Endothelial cell of umbilical vein (primary cell): Measurements from ENCODE around the gene SIX1. TPM values are rescaled to one million over a fixed set of nuclear protein-coding genes. Genes with fewer than 3 reads are reported as not detected.

Experiments used
- BruUV-seq: library from RNA; stranded (reverse); fragments of 400-500 nt; replicated peaks from 2 replicates; lab custom pipeline; 2021; lab: Mats Ljungman, UMichigan
- CTCF ChIA-PET: fragments of 300-600, 350-600 bp; sonication (Branson Sonifier 250); formaldehyde crosslinking; loops from one replicate; lab custom pipeline; 2021; ENCODE audit warnings: antibody characterized with exemption, inconsistent platforms; lab: Charles Lee
- POLR2A ChIA-PET: fragments of 300-600, 350-600 bp; sonication (Branson Sonifier 250); formaldehyde crosslinking; loops from one replicate; lab custom pipeline; 2021; ENCODE audit warnings: antibody characterized with exemption, inconsistent platforms; lab: Charles Lee
- DNase-seq: peaks from one replicate; pipeline ENCODE4 v3.0.0-alpha.2; 2011; ENCODE audit warnings: low read depth, low spot score
- FAIRE-seq: peaks from 2 replicates; lab custom pipeline; 2011; peaks lifted over from hg19 to GRCh38; lab: Jason Lieb, UNC
- H2AFZ ChIP-seq: 2 replicates; pipeline ENCODE4 v1.6.0; 2012; ENCODE audit warnings: low read depth, low read length, control low read depth, inconsistent platforms
- H3K27ac ChIP-seq: 2 replicates; pipeline ENCODE4 v1.5.1; 2011; ENCODE audit warnings: low read depth, mild to moderate bottlenecking, control low read depth, low read length, moderate library complexity; ENCODE audit not compliant: insufficient read depth
- H3K27me3 ChIP-seq, 2 experiments: 2 replicates each; pipeline versions ENCODE4 v1.6.0 to v1.6.1; 2011; ENCODE audit warnings: low read length in 2 of 2, mixed read lengths in 1 of 2; ENCODE audit not compliant: control insufficient read depth in 2 of 2, insufficient read depth in 2 of 2
- H3K36me3 ChIP-seq, 2 experiments: 2 replicates in 1 of 2; 3 replicates in 1 of 2; pipeline ENCODE4 v1.5.1; 2011; ENCODE audit warnings: low read length in 2 of 2, mild to moderate bottlenecking in 1 of 2, moderate library complexity in 1 of 2; ENCODE audit not compliant: control insufficient read depth in 2 of 2, insufficient read depth in 2 of 2; ENCODE audit errors: extremely low read depth in 1 of 2
- H3K4me1 ChIP-seq: 3 replicates; pipeline ENCODE4 v1.5.1; 2011; ENCODE audit warnings: mild to moderate bottlenecking, low read length; ENCODE audit not compliant: control insufficient read depth, insufficient read depth; ENCODE audit errors: extremely low read depth
- H3K4me2 ChIP-seq: 2 replicates; pipeline ENCODE4 v1.6.1; 2011; ENCODE audit warnings: low read length, control low read depth, mixed read lengths; ENCODE audit not compliant: insufficient read depth
- H3K4me3 ChIP-seq, 3 experiments: fragments of 200-600 bp in 1 of 3; sonication (generic), shearing (Covaris generic) in 1 of 3; replicated peaks in 1 of 3; 2 replicates each; pipeline ENCODE4 v1.5.1; 2011 to 2016; ENCODE audit warnings: control low read depth in 3 of 3, low read length in 3 of 3, mild to moderate bottlenecking in 2 of 3, inconsistent platforms in 1 of 3, low read depth in 1 of 3, moderate library complexity in 1 of 3; ENCODE audit not compliant: insufficient read depth in 1 of 3
- H3K79me2 ChIP-seq: 2 replicates; pipeline ENCODE4 v1.6.0; 2012; ENCODE audit warnings: low read length, inconsistent platforms; ENCODE audit not compliant: control insufficient read depth, insufficient read depth
- H3K9ac ChIP-seq: replicated peaks from 2 replicates; pipeline ENCODE3; 2011; ENCODE audit warnings: low read length, control low read depth; ENCODE audit not compliant: insufficient read depth; ENCODE audit errors: extremely low read depth
- H3K9me1 ChIP-seq: replicated peaks from 3 replicates; pipeline ENCODE4 v1.6.0; 2011; ENCODE audit warnings: mild to moderate bottlenecking, low read length; ENCODE audit not compliant: control insufficient read depth, insufficient read depth; ENCODE audit errors: extremely low read depth
- H3K9me3 ChIP-seq: replicated peaks from 2 replicates; pipeline ENCODE4 v1.5.1; 2012; ENCODE audit warnings: low read length, inconsistent platforms; ENCODE audit not compliant: control insufficient read depth, insufficient read depth
- H4K20me1 ChIP-seq: replicated peaks from 2 replicates; pipeline ENCODE3; 2011; ENCODE audit warnings: mild to moderate bottlenecking, low read length; ENCODE audit not compliant: control insufficient read depth, insufficient read depth; ENCODE audit errors: extremely low read depth
- CTCF ChIP-seq, 2 donors: IDR thresholded peaks; 1 replicate in 1 of 2; 2 replicates in 1 of 2; pipeline ENCODE4 v1.5.1; 2011; ENCODE audit warnings: low read length in 2 of 2, mild to moderate bottlenecking in 2 of 2, moderate library complexity in 2 of 2, control low read depth in 1 of 2, inconsistent platforms in 1 of 2, low read depth in 1 of 2; ENCODE audit not compliant: insufficient read depth in 1 of 2; ENCODE audit errors: extremely low read depth in 1 of 2
- EZH2 ChIP-seq: IDR thresholded peaks from 2 replicates; pipeline ENCODE4 v1.6.1; 2012; ENCODE audit warnings: borderline replicate concordance, low read depth, mild to moderate bottlenecking, moderate library complexity, low read length, inconsistent platforms; ENCODE audit not compliant: severe bottlenecking
- FOS ChIP-seq: IDR thresholded peaks from 2 replicates; pipeline ENCODE4 v1.6.1; 2011; ENCODE audit warnings: mild to moderate bottlenecking, low read length, moderate library complexity, borderline replicate concordance; ENCODE audit not compliant: insufficient read depth
- GATA2 ChIP-seq: IDR thresholded peaks from 2 replicates; pipeline ENCODE4 v1.7.0; 2011; ENCODE audit warnings: low read depth, mild to moderate bottlenecking, moderate library complexity, mixed read lengths, low read length; ENCODE audit not compliant: insufficient read length, insufficient read depth
- JUN ChIP-seq: IDR thresholded peaks from 2 replicates; pipeline ENCODE4 v1.6.1; 2011; ENCODE audit warnings: borderline replicate concordance, low read depth; ENCODE audit not compliant: insufficient read length, insufficient read depth
- MAX ChIP-seq: IDR thresholded peaks from 2 replicates; pipeline ENCODE4 v1.6.1; 2011; ENCODE audit not compliant: insufficient read depth, insufficient read length
- MYC ChIP-seq: IDR thresholded peaks from one replicate; pipeline ENCODE4 v1.6.1; 2011; ENCODE audit warnings: mild to moderate bottlenecking, low read depth, low read length
- POLR2A ChIP-seq: IDR thresholded peaks from 2 replicates; pipeline ENCODE4 v1.6.1; 2012; ENCODE audit warnings: low read depth, mild to moderate bottlenecking, control low read depth, low read length
- POLR2AphosphoS5 ChIP-seq: IDR thresholded peaks from 2 replicates; pipeline ENCODE4 v1.6.1; 2012; ENCODE audit warnings: low read depth, mild to moderate bottlenecking, control low read depth, low read length, moderate library complexity; ENCODE audit not compliant: insufficient read depth
- dilution Hi-C: fragments of 300-500 bp; cut with MboI; formaldehyde crosslinking; loops from one replicate; pipeline ENCODE4 v1.15.0; 2019; ENCODE audit warnings: low sequenced_read_pairs; ENCODE audit not compliant: extremely low pct_ligation_motif_present
- intact Hi-C: fragments of 100-400 bp; cut with micrococcal nuclease; formaldehyde crosslinking; loops from one replicate; pipeline ENCODE4 v1.10.0; 2022
- polyA plus RNA-seq, 4 experiments: library from polyadenylated mRNA; depleted of rRNA in 3 of 4; stranded (reverse) in 3 of 4; unstranded in 1 of 4; fragments of >200 nt; gene quantifications; 2 replicates each; pipeline versions ENCODE4 v1.2.1 to v1.2.3, GENCODE V29; 2011 to 2012; ENCODE audit warnings: missing spikeins in 1 of 4
- total RNA-seq: library from RNA; stranded (reverse); gene quantifications from 2 replicates; pipeline ENCODE4 v1.2.3, GENCODE V29; 2021

The SIX1 gene
- total and polyA plus RNA-seq, 2 donors (not counting 3 experiments of a cell fraction or from before 2014, with no cell fraction given) = 0.40 to 0.55 TPM

- Histone ChIP-seq H3K36me3 (no peaks in the 10 kb centered on the region), H4K20me1 (peaks cover 8% of the 10 kb centered on the region), H3K27me3 (peaks cover 81 to 98% of the 10 kb centered on the region in 2 experiments), H3K9me1 (no peaks in the 10 kb centered on the region), H3K4me2 (peak overlapping the region; percentile 50), H3K79me2 (no peaks in the 10 kb centered on the region), H3K4me3 (peak overlapping the region in 2 of 3 experiments; percentile 15 to 47), H3K9me3 (no peaks in the 10 kb centered on the region), H3K9ac (no peak overlapping the region), H3K27ac (no peak overlapping the region), H3K4me1 (peaks cover 25% of the 10 kb centered on the region), H2AFZ (peak overlapping the region; percentile 91)
- TF ChIP-seq FOS (no peak), EZH2 (peak; percentile 69), JUN (no peak), MAX (no peak), POLR2AphosphoS5 (no peak), MYC (no peak), GATA2 (no peak), POLR2A (no peak), CTCF (IDR thresholded peaks at IDR 0.05; ENCODE audit: extremely low read depth in 1 of 2, insufficient read depth in 1 of 2, low read depth in 1 of 2, low read length in 2 of 2) (peak in 1 of 2 donors; percentile 11)
- CTCF ChIA-PET = interaction anchor here (0.9 to 2.4 kb wide), 4 partner anchors 9 to 605 kb away, joined by 4 to 9 read pairs (median 6); partner anchors contain the start of genes SLC38A6 and TRMT5
- peak; percentile 67 for FAIRE-seq
- intact Hi-C loops (loop anchor here (1.0 to 2.0 kb wide), 2 partner anchors 377 to 530 kb away; no protein-coding TSS in a partner anchor), dilution Hi-C loops (loop anchor here (25.0 kb wide), 2 partner anchors 389 to 614 kb away; no protein-coding TSS in a partner anchor)
- no TSS peak for BruUV-seq
- POLR2A ChIA-PET = no interaction called here
- DNase-seq = no peak
Measured at GRCh38 chr14:60648249-60648933, 886 bp downstream of the SIX1 start.
